ENCODE data around the gene MEOX1. TPM values are rescaled to one million over a fixed set of nuclear protein-coding genes. Genes with fewer than 3 reads are reported as not detected.

The MEOX1 gene
- total RNA-seq, 1 experiment from 2014 or later: not detected

GRCh38 chr17:43620147-43620546 lies 41.6 kb downstream of the MEOX1 start (continued):
- TF ChIP-seq KAT7 (CRISPR knock-in tag; IDR thresholded peaks at IDR 0.05; ENCODE audit: borderline replicate concordance) (no peak), AFF4 (CRISPR knock-in tag; IDR thresholded peaks at IDR 0.05; ENCODE audit: borderline replicate concordance) (no peak), PREB (CRISPR knock-in tag; IDR thresholded peaks at IDR 0.05; ENCODE audit: borderline replicate concordance) (no peak), ZMAT4 (CRISPR knock-in tag; IDR thresholded peaks at IDR 0.05) (no peak), ELF4 (CRISPR knock-in tag; IDR thresholded peaks at IDR 0.05; ENCODE audit: low read depth) (no peak), PRDM15 (CRISPR knock-in tag; IDR thresholded peaks at IDR 0.05) (no peak), E2F4 (CRISPR knock-in tag; IDR thresholded peaks at IDR 0.05; ENCODE audit: borderline replicate concordance, low read depth) (no peak), NR1H2 (CRISPR knock-in tag; IDR thresholded peaks at IDR 0.05) (no peak), ATF3 (CRISPR knock-in tag; conservative IDR thresholded peaks at IDR 0.05) (no peak), ZNF512 (CRISPR knock-in tag; IDR thresholded peaks at IDR 0.05; ENCODE audit: borderline replicate concordance) (no peak)

GRCh38 chr17:43619705-43620104 lies 42.0 kb downstream of the MEOX1 start:
- ATAC-seq (no peak), DNase-seq (ENCODE audit: low spot score) (no peak)
- ChIA-PET POLR2A (no interaction called here), CTCF (interaction anchor here (0.9 to 2.0 kb wide), 2 partner anchors 26 to 54 kb away, joined by 6 to 8 read pairs; no protein-coding TSS in a partner anchor)
- Mint-ChIP-seq H3K27me3 (ENCODE audit: low read depth) (no peaks in the 10 kb centered on the region), H3K4me3 (no peak overlapping the region), H3K36me3 (no peaks in the 10 kb centered on the region), H3K27ac (no peak overlapping the region; the same call in 1 of the 2 replicates), H3K9me3 (no peaks in the 10 kb centered on the region), H3K4me1 (peaks cover 4% of the 10 kb centered on the region; the same call in 1 of the 2 replicates)
- TF ChIP-seq ZNF396 (CRISPR knock-in tag; IDR thresholded peaks at IDR 0.05; ENCODE audit: borderline replicate concordance) (no peak), ARID4B (CRISPR knock-in tag; IDR thresholded peaks at IDR 0.05; ENCODE audit: borderline replicate concordance) (no peak), ZNF219 (CRISPR knock-in tag; IDR thresholded peaks at IDR 0.05; ENCODE audit: borderline replicate concordance) (no peak), JUN (CRISPR knock-in tag; IDR thresholded peaks at IDR 0.05) (no peak), NFE2L1 (CRISPR knock-in tag; IDR thresholded peaks at IDR 0.05) (no peak), MXD4 (CRISPR knock-in tag; IDR thresholded peaks at IDR 0.05; ENCODE audit: borderline replicate concordance) (no peak), ATF2 (CRISPR knock-in tag; IDR thresholded peaks at IDR 0.05; ENCODE audit: borderline replicate concordance, low read depth) (no peak)
